Small intestine (tissue), 4 donors: ENCODE results near the gene SULT1A2. TPM values are rescaled to one million over a fixed set of nuclear protein-coding genes. Genes with fewer than 3 reads are reported as not detected.

ENCODE experiments used
- polyA plus RNA-seq, 4 donors: library from polyadenylated mRNA; stranded (reverse) in 3 of 4; unstranded in 1 of 4; fragments of 200-250 nt in 3 of 4; fragments of 120-200 nt in 1 of 4; gene quantifications; one replicate each; pipeline versions ENCODE4 v1.2.1 to v1.2.3, GENCODE V29; 2013
- donor health status: healthy with polysubstance abuse.
- donor health status: Bipolar disorder and iron deficiency.
- donor health status: healthy.

Gene SULT1A2
- polyA plus RNA-seq, 4 donors = 6.5 to 321 (median 123) TPM

Other genes with a start within 250 kb of the SULT1A2 start
- 1 to 10 TPM in 1 of 4 donors, under 1 TPM in 2, not detected in 1; 0.24 to 2.8 (median 0.54) TPM for gene NPIPB6, start 233.5 kb downstream of the SULT1A2 start, polyA plus RNA-seq
- gene EIF3CL, start 193.2 kb downstream of the SULT1A2 start, polyA plus RNA-seq = 10 to 100 TPM; 67.3 to 78.1 (median 74.2) TPM
- under 1 TPM in 2 of 4 donors, not detected in 2; 0.10 to 0.46 TPM for gene NPIPB7, start 124.7 kb downstream of the SULT1A2 start, polyA plus RNA-seq
- 10 to 100 TPM in 2 of 4 donors, 1 to 10 TPM in 2; 4.7 to 81.3 (median 20.3) TPM for gene CLN3, start 105.0 kb downstream of the SULT1A2 start, polyA plus RNA-seq
- 10 to 100 TPM in 1 of 4 donors, 1 to 10 TPM in 2, under 1 TPM in 1; 0.89 to 11.9 (median 2.3) TPM for gene APOBR, start 102.4 kb downstream of the SULT1A2 start, polyA plus RNA-seq
- gene IL27, start 90.2 kb downstream of the SULT1A2 start, polyA plus RNA-seq = under 1 TPM in 2 of 4 donors, not detected in 2; 0.15 to 0.46 TPM
- gene NUPR1, start 58.1 kb downstream of the SULT1A2 start, polyA plus RNA-seq = 100 to 1,000 TPM in 1 of 4 donors, 10 to 100 TPM in 1, 1 to 10 TPM in 2; 3.1 to 104 (median 13.0) TPM
- gene SGF29, start 43.1 kb downstream of the SULT1A2 start, polyA plus RNA-seq = 10 to 100 TPM; 18.1 to 46.3 (median 34.1) TPM
- gene SULT1A1, start 13.0 kb upstream of the SULT1A2 start, polyA plus RNA-seq = 100 to 1,000 TPM in 2 of 4 donors, 10 to 100 TPM in 2; 69.7 to 710 (median 271) TPM
- 1 to 10 TPM in 1 of 4 donors, under 1 TPM in 1, not detected in 2; 0.03 to 2.2 TPM for gene NPIPB8, start 41.0 kb upstream of the SULT1A2 start, polyA plus RNA-seq
- gene EIF3C, start 114.4 kb upstream of the SULT1A2 start, polyA plus RNA-seq = 100 to 1,000 TPM; 430 to 869 (median 564) TPM
- gene NPIPB9, start 154.7 kb upstream of the SULT1A2 start, polyA plus RNA-seq = 1 to 10 TPM in 1 of 4 donors, under 1 TPM in 1, not detected in 2; 0.10 to 3.6 TPM
- gene ATXN2L, start 225.9 kb upstream of the SULT1A2 start, polyA plus RNA-seq = 100 to 1,000 TPM in 1 of 4 donors, 10 to 100 TPM in 3; 51.9 to 114 (median 65.1) TPM
- gene TUFM, start 249.3 kb upstream of the SULT1A2 start, polyA plus RNA-seq = 100 to 1,000 TPM; 145 to 293 (median 212) TPM